Measurements from ENCODE around the gene YIPF2. TPM values are rescaled to one million over a fixed set of nuclear protein-coding genes. Genes with fewer than 3 reads are reported as not detected.

YIPF2 gene
- total RNA-seq, 3 donors from 2014 or later (not counting 1 experiment from before 2014, with no cell fraction given), result 26.4 to 27.8 (median 27.2) TPM

- DNase-seq (no peak), ATAC-seq (no peak)
- H3K27me3 ChIP-seq (ENCODE audit: control insufficient read depth, insufficient read depth, low read length), result no peaks in the 10 kb centered on the region
- Mint-ChIP-seq H3K4me3 (no peak overlapping the region), H3K4me1 (no peaks in the 10 kb centered on the region), H3K36me3 (no peaks in the 10 kb centered on the region), H3K27me3 (ENCODE audit: low read depth in 2 of 2) (no peaks in the 10 kb centered on the region), H3K9me3 (no peaks in the 10 kb centered on the region), H3K27ac (no peak overlapping the region)
- no peak overlapping the region for H3K4me3 ChIP-seq (ENCODE audit: low read length)
- intact Hi-C loops (cut with micrococcal nuclease), result no loop called here
- no peak overlapping the region for H3K27ac ChIP-seq (ENCODE audit: low read length)
- peaks cover 23% of the 10 kb centered on the region for H3K36me3 ChIP-seq (ENCODE audit: control insufficient read depth, insufficient read depth, low read length)
- H3K4me1 ChIP-seq (ENCODE audit: control insufficient read depth, insufficient read depth, low read length), result no peaks in the 10 kb centered on the region
- H3K9me3 ChIP-seq (ENCODE audit: control insufficient read depth, insufficient read depth, low read length), result no peaks in the 10 kb centered on the region
- no peak for TF ChIP-seq CTCF (IDR thresholded peaks at IDR 0.05)
- WGBS (ENCODE audit: insufficient coverage), result 98% methylated on average over 17 of the region's 17 CpGs
Measured at GRCh38 chr19:10908380-10908960, 20.0 kb downstream of the YIPF2 start.

- TF ChIP-seq CTCF (IDR thresholded peaks at IDR 0.05), result no peak
- Histone ChIP-seq H3K9me3 (ENCODE audit: control insufficient read depth, insufficient read depth, low read length) (no peaks in the 10 kb centered on the region), H3K36me3 (ENCODE audit: control insufficient read depth, insufficient read depth, low read length) (peaks cover 23% of the 10 kb centered on the region), H3K4me3 (ENCODE audit: low read length) (no peak overlapping the region), H3K27me3 (ENCODE audit: control insufficient read depth, insufficient read depth, low read length) (no peaks in the 10 kb centered on the region), H3K4me1 (ENCODE audit: control insufficient read depth, insufficient read depth, low read length) (no peaks in the 10 kb centered on the region), H3K27ac (ENCODE audit: low read length) (no peak overlapping the region)
- Mint-ChIP-seq H3K36me3 (no peaks in the 10 kb centered on the region), H3K4me3 (no peak overlapping the region), H3K27ac (no peak overlapping the region), H3K4me1 (no peaks in the 10 kb centered on the region), H3K9me3 (no peaks in the 10 kb centered on the region), H3K27me3 (ENCODE audit: low read depth in 2 of 2) (no peaks in the 10 kb centered on the region)
- WGBS (ENCODE audit: insufficient coverage), result 97% methylated on average over 14 of the region's 14 CpGs
- DNase-seq, result no peak
- intact Hi-C loops (cut with micrococcal nuclease), result no loop called here
- no peak for ATAC-seq
Measured at GRCh38 chr19:10907925-10908324, 20.5 kb downstream of the YIPF2 start.

- TF ChIP-seq CTCF (IDR thresholded peaks at IDR 0.05), result no peak
- Histone ChIP-seq H3K9me3 (ENCODE audit: control insufficient read depth, insufficient read depth, low read length) (no peaks in the 10 kb centered on the region), H3K4me1 (ENCODE audit: control insufficient read depth, insufficient read depth, low read length) (no peaks in the 10 kb centered on the region), H3K4me3 (ENCODE audit: low read length) (no peak overlapping the region), H3K27me3 (ENCODE audit: control insufficient read depth, insufficient read depth, low read length) (no peaks in the 10 kb centered on the region), H3K36me3 (ENCODE audit: control insufficient read depth, insufficient read depth, low read length) (no peaks in the 10 kb centered on the region), H3K27ac (ENCODE audit: low read length) (no peak overlapping the region)
- DNase-seq, result no peak
- intact Hi-C loops (cut with micrococcal nuclease), result no loop called here
- H3K27ac Mint-ChIP-seq, result no peak overlapping the region
- 94% methylated on average over 10 of the region's 10 CpGs for WGBS (ENCODE audit: insufficient coverage)
- H3K9me3 Mint-ChIP-seq, result no peaks in the 10 kb centered on the region
- H3K36me3 Mint-ChIP-seq, result no peaks in the 10 kb centered on the region
- no peaks in the 10 kb centered on the region for H3K27me3 Mint-ChIP-seq (ENCODE audit: low read depth in 2 of 2)
- no peak for ATAC-seq
- no peak overlapping the region for H3K4me3 Mint-ChIP-seq
- peaks cover 7 to 10% of the 10 kb centered on the region in 2 donors for H3K4me1 Mint-ChIP-seq
Measured at GRCh38 chr19:10899151-10899653, 29.2 kb downstream of the YIPF2 start.

GRCh38 chr19:10898633-10899032 is 29.8 kb downstream of the YIPF2 start:
- no peaks in the 10 kb centered on the region for H3K36me3 ChIP-seq (ENCODE audit: control insufficient read depth, insufficient read depth, low read length)
- Mint-ChIP-seq H3K36me3 (no peaks in the 10 kb centered on the region), H3K27ac (no peak overlapping the region), H3K27me3 (ENCODE audit: low read depth in 2 of 2) (no peaks in the 10 kb centered on the region), H3K9me3 (no peaks in the 10 kb centered on the region), H3K4me1 (peaks cover 7 to 10% of the 10 kb centered on the region in 2 donors), H3K4me3 (no peak overlapping the region)
- DNase-seq (no peak), ATAC-seq (no peak)
- H3K4me3 ChIP-seq (ENCODE audit: low read length), result no peak overlapping the region
- H3K27ac ChIP-seq (ENCODE audit: low read length), result no peak overlapping the region
- TF ChIP-seq CTCF (IDR thresholded peaks at IDR 0.05), result no peak
- WGBS (ENCODE audit: insufficient coverage), result 93% methylated on average over 10 of the region's 10 CpGs
- H3K27me3 ChIP-seq (ENCODE audit: control insufficient read depth, insufficient read depth, low read length), result no peaks in the 10 kb centered on the region
- intact Hi-C loops (cut with micrococcal nuclease), result no loop called here
- no peaks in the 10 kb centered on the region for H3K4me1 ChIP-seq (ENCODE audit: control insufficient read depth, insufficient read depth, low read length)
- H3K9me3 ChIP-seq (ENCODE audit: control insufficient read depth, insufficient read depth, low read length), result no peaks in the 10 kb centered on the region

All from natural killer cell (primary cell).